ENCODE measurements around the gene MYRIP. TPM values are rescaled to one million over a fixed set of nuclear protein-coding genes. Genes with fewer than 3 reads are reported as not detected.

Gene MYRIP
- total RNA-seq, 1 donor from 2014 or later, result 0.53 TPM

DNA sequence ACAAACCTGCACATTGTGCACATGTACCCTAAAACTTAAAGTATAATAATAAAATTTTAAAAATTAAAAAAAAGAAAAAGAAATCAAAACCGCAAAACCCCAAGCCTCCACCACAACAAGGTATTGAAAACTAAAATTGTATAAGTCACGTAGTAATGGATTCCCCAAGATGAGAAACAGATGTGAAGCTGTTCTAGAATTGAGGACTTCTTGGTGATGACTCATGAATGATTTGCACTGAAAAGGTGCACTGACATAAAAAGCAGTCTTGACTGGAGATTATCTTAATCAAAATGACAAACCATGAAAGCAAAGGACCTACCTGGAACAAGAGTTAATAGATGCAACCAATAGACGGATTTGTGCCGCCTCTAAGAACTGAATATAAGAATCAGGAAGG lies 225.8 kb downstream of the MYRIP start:
- Mint-ChIP-seq H3K27ac (no peak overlapping the region), H3K4me3 (no peak overlapping the region), H3K9me3 (no peaks in the 10 kb centered on the region), H3K36me3 (no peaks in the 10 kb centered on the region), H3K27me3 (peaks cover 4% of the 10 kb centered on the region), H3K4me1 (ENCODE audit: unreplicated experiment) (no peaks in the 10 kb centered on the region)
- DNase-seq (ENCODE audit: extremely low spot score, unreplicated experiment), result no peak
- TF ChIP-seq, protein P1, sequence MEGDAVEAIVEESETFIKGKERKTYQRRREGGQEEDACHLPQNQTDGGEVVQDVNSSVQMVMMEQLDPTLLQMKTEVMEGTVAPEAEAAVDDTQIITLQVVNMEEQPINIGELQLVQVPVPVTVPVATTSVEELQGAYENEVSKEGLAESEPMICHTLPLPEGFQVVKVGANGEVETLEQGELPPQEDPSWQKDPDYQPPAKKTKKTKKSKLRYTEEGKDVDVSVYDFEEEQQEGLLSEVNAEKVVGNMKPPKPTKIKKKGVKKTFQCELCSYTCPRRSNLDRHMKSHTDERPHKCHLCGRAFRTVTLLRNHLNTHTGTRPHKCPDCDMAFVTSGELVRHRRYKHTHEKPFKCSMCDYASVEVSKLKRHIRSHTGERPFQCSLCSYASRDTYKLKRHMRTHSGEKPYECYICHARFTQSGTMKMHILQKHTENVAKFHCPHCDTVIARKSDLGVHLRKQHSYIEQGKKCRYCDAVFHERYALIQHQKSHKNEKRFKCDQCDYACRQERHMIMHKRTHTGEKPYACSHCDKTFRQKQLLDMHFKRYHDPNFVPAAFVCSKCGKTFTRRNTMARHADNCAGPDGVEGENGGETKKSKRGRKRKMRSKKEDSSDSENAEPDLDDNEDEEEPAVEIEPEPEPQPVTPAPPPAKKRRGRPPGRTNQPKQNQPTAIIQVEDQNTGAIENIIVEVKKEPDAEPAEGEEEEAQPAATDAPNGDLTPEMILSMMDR (conservative IDR thresholded peaks at IDR 0.05), result no peak

DNA sequence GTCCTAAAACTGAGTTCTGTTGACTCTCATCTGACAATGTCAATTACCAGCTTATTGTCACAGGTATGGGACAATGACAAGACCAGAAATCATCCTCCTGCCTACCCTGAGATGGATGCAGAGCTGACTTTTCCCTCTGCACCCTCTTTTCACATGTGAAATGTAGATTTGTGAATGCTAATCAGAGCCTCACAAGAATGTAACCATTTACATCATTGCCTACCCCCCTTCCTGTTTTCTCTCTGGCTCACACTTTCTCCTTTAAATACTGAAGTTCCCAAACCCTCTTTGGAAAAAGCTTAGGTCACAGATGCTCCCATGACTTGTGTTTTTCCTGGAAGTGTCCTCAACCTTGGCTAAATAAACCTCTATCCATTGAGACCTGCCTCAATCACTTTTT lies 228.2 kb downstream of the MYRIP start:
- Mint-ChIP-seq H3K36me3 (no peaks in the 10 kb centered on the region), H3K27ac (no peak overlapping the region), H3K4me1 (ENCODE audit: unreplicated experiment) (no peaks in the 10 kb centered on the region), H3K4me3 (no peak overlapping the region), H3K9me3 (no peaks in the 10 kb centered on the region), H3K27me3 (peaks cover 4% of the 10 kb centered on the region)
- DNase-seq (ENCODE audit: extremely low spot score, unreplicated experiment), result no peak
- TF ChIP-seq, protein P1 (conservative IDR thresholded peaks at IDR 0.05), result no peak

DNA sequence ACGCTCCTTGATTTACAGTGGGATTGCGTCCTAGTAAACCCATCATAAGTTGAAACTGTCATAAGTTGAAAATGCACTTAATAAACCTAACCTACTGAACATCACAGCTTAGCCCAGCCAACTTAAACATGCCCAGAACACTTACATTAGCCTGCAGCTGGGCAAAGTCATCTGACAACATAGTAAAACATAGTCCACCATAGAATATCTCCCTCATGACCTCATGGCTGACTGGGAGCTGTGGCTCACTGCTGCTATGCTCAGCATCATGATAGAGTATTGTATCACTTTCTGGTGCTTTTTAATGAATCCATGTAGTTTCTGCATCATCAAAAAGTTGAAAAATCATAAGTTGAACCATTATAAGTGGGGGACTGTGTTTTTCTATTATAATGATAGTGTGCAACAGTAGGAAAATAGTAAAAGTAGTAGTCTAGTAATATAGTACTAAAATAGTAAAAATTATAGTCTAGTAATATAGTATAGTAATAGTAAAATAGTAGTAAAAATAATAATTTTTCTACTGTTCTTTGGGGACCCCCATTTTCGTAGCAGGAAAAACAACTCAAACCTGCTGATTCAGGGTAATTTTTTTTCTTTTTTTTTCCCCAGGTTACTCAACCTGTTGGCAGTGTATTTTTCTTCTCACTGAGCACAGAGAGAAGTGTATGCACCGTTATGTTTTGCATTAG lies 233.5 kb downstream of the MYRIP start:
- H3K4me1 Mint-ChIP-seq (ENCODE audit: unreplicated experiment), result no peaks in the 10 kb centered on the region
- TF ChIP-seq, protein P1 (conservative IDR thresholded peaks at IDR 0.05), result no peak
- H3K27ac Mint-ChIP-seq, result no peak overlapping the region
- H3K27me3 Mint-ChIP-seq, result peaks cover 4% of the 10 kb centered on the region
- H3K36me3 Mint-ChIP-seq, result no peaks in the 10 kb centered on the region
- no peak for DNase-seq (ENCODE audit: extremely low spot score, unreplicated experiment)
- H3K4me3 Mint-ChIP-seq, result no peak overlapping the region
- no peaks in the 10 kb centered on the region for H3K9me3 Mint-ChIP-seq

DNA sequence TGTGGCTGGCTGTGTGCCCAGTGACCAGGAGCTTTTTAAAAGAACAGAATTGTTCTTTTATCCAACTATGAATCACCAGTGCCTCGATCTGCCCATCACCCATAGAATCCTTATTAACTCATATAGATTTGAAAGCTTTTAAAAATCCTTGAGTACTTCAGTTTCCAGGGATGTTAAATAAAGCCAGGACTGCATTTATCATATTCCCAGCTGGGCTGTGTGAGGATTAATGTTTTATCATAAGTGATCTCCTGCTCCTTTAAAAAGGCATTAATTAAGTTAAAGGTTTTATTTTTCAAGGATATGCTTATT lies 234.0 kb downstream of the MYRIP start:
- H3K4me1 Mint-ChIP-seq (ENCODE audit: unreplicated experiment), result no peaks in the 10 kb centered on the region
- H3K36me3 Mint-ChIP-seq, result no peaks in the 10 kb centered on the region
- no peaks in the 10 kb centered on the region for H3K9me3 Mint-ChIP-seq
- no peak overlapping the region for H3K4me3 Mint-ChIP-seq
- TF ChIP-seq, protein P1 (conservative IDR thresholded peaks at IDR 0.05), result no peak
- no peak for DNase-seq (ENCODE audit: extremely low spot score, unreplicated experiment)
- no peak overlapping the region for H3K27ac Mint-ChIP-seq
- H3K27me3 Mint-ChIP-seq, result peaks cover 4% of the 10 kb centered on the region

DNA sequence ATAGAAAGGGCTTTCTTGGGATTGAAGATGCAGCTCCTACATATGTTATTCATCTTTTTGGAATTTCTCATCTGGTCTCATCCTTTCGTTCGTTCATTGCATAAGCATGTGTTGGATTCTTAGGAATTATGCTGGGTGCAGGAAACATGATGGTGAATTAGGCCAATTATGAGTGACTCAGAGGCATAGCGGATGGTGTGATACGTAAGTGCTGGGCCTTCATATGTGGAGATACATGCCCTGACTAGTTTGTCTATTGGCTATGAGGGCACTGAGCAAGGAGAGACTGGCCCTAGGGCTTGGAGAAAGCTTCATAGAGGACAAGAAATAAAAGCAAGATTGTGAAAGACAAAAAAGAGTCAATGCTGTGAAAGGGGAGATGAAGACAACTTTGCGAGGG lies 235.1 kb downstream of the MYRIP start:
- Mint-ChIP-seq H3K36me3 (no peaks in the 10 kb centered on the region), H3K27me3 (peaks cover 4% of the 10 kb centered on the region), H3K27ac (no peak overlapping the region), H3K4me3 (no peak overlapping the region), H3K4me1 (ENCODE audit: unreplicated experiment) (no peaks in the 10 kb centered on the region), H3K9me3 (no peaks in the 10 kb centered on the region)
- DNase-seq (ENCODE audit: extremely low spot score, unreplicated experiment), result no peak
- TF ChIP-seq, protein P1 (conservative IDR thresholded peaks at IDR 0.05), result no peak

DNA sequence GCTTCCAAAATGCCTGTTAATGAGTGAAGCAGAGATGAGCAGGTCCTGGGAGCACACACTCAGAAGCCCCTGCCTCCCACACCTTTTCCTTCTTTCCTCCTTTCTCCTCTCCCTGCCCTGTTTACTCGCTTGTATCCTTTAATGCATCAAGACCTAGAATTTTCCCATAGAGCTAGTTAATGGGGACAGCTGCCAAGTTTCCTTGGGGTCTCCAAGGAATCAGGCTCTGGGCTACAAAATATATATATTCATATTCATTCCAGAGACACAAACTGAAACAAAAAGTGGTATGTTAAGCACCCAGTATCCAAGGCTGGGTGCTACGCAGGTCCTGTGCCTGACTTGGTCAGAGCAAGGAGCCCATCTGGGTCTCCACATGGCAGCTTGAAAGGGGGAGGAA lies 235.6 kb downstream of the MYRIP start:
- Mint-ChIP-seq H3K4me1 (ENCODE audit: unreplicated experiment) (no peaks in the 10 kb centered on the region), H3K27me3 (peaks cover 4% of the 10 kb centered on the region), H3K27ac (no peak overlapping the region), H3K9me3 (no peaks in the 10 kb centered on the region), H3K4me3 (no peak overlapping the region), H3K36me3 (no peaks in the 10 kb centered on the region)
- DNase-seq (ENCODE audit: extremely low spot score, unreplicated experiment), result no peak
- TF ChIP-seq, protein P1 (conservative IDR thresholded peaks at IDR 0.05), result no peak

Data from type B pancreatic cell (in vitro differentiated cells).